Tibial artery (tissue), 4 donors: ENCODE data around the gene TMEM132A.

ENCODE experiments used
- DNase-seq, 2 donors: peaks; one replicate each; pipeline ENCODE4 v3.0.0-alpha.2; 2019
- H3K27ac ChIP-seq, 2 donors: fragments of 200-600 bp; sonication (generic) in 1 of 2; 1 replicate in 1 of 2; 2 replicates in 1 of 2; pipeline ENCODE4 v1.5.1; 2018 to 2019; ENCODE audit warnings: mild to moderate bottlenecking in 1 of 2
- H3K27me3 ChIP-seq, 2 donors: fragments of 200-600 bp; sonication (generic) in 1 of 2; one replicate each; pipeline versions ENCODE4 v1.5.1 to v1.6.0; 2016 to 2019
- H3K36me3 ChIP-seq, 3 donors: fragments of 200-600 bp; sonication (generic) in 2 of 3; one replicate each; pipeline ENCODE4 v1.5.1; 2016 to 2019; ENCODE audit warnings: mild to moderate bottlenecking in 2 of 3
- H3K4me1 ChIP-seq, 4 donors: fragments of 200-600 bp; sonication (generic) in 2 of 4; 1 replicate in 3 of 4; 2 replicates in 1 of 4; pipeline ENCODE4 v1.5.1; 2016 to 2019
- H3K4me3 ChIP-seq, 2 donors: fragments of 200-600 bp; sonication (generic) in 1 of 2; 1 replicate in 1 of 2; 2 replicates in 1 of 2; pipeline ENCODE4 v1.5.1; 2018 to 2019; ENCODE audit warnings: mild to moderate bottlenecking in 2 of 2
- H3K9me3 ChIP-seq, 3 donors: fragments of 200-600 bp; sonication (generic) in 1 of 3; one replicate each; pipeline ENCODE4 v1.5.1; 2016 to 2019
- CTCF ChIP-seq, 2 experiments: fragments of 200-600 bp in 1 of 2; fragments of 450-650 bp in 1 of 2; IDR thresholded peaks; one replicate each; pipeline ENCODE4 v1.5.1; 2017 to 2019; ENCODE audit warnings: antibody characterized with exemption in 2 of 2, mild to moderate bottlenecking in 1 of 2, moderate library complexity in 1 of 2
- intact Hi-C: fragments of 100-400 bp; cut with DNase I; formaldehyde crosslinking; loops from one replicate; pipeline ENCODE4 v1.15.0; 2023; ENCODE audit warnings: low total_unique reads

Gene TMEM132A

GRCh38 chr11:60921259-60921658 lies 3.0 kb upstream of the TMEM132A start:
- TF ChIP-seq CTCF (IDR thresholded peaks at IDR 0.05), result no peak
- Histone ChIP-seq H3K4me1 (peaks cover 0 to 49% (median 29%) of the 10 kb centered on the region in 4 donors), H3K27me3 (peaks cover 0 to 31% of the 10 kb centered on the region in 2 donors), H3K4me3 (no peak overlapping the region), H3K36me3 (peaks cover 35 to 40% (median 38%) of the 10 kb centered on the region in 3 donors), H3K9me3 (no peaks in the 10 kb centered on the region), H3K27ac (no peak overlapping the region)
- DNase-seq, result no peak
- intact Hi-C loops, result loop anchor here (10.0 kb wide), 1 partner anchor 204 kb away; no protein-coding TSS in a partner anchor

- Histone ChIP-seq H3K27ac (no peak overlapping the region), H3K4me3 (no peak overlapping the region), H3K27me3 (peaks cover 0 to 31% of the 10 kb centered on the region in 2 donors), H3K9me3 (no peaks in the 10 kb centered on the region), H3K36me3 (peaks cover 35 to 40% (median 38%) of the 10 kb centered on the region in 3 donors), H3K4me1 (peaks cover 0 to 43% (median 24%) of the 10 kb centered on the region in 4 donors)
- intact Hi-C loops, result loop anchor here (10.0 kb wide), 1 partner anchor 203 kb away; no protein-coding TSS in a partner anchor
- no peak for TF ChIP-seq CTCF (IDR thresholded peaks at IDR 0.05)
- no peak for DNase-seq
Observed at GRCh38 chr11:60921777-60922335, 2.4 kb upstream of the TMEM132A start.

- H3K36me3 ChIP-seq, result peaks cover 35 to 40% (median 38%) of the 10 kb centered on the region in 3 donors
- H3K9me3 ChIP-seq, result no peaks in the 10 kb centered on the region
- no peak for DNase-seq
- no peak overlapping the region for H3K27ac ChIP-seq
- H3K4me3 ChIP-seq, result no peak overlapping the region
- no peak for TF ChIP-seq CTCF (IDR thresholded peaks at IDR 0.05)
- peaks cover 0 to 31% of the 10 kb centered on the region in 2 donors for H3K27me3 ChIP-seq
- intact Hi-C loops, result loop anchor here (10.0 kb wide), 1 partner anchor 202 kb away; no protein-coding TSS in a partner anchor
- H3K4me1 ChIP-seq, result peaks cover 0 to 37% (median 21%) of the 10 kb centered on the region in 4 donors
Observed at GRCh38 chr11:60922906-60923305, 1.4 kb upstream of the TMEM132A start.

GRCh38 chr11:60923326-60923725 lies 934 bp upstream of the TMEM132A start:
- DNase-seq, result no peak
- no peak overlapping the region for H3K27ac ChIP-seq
- H3K27me3 ChIP-seq, result peaks cover 0 to 31% of the 10 kb centered on the region in 2 donors
- no peak overlapping the region for H3K4me3 ChIP-seq
- intact Hi-C loops, result loop anchor here (10.0 kb wide), 1 partner anchor 201 kb away; no protein-coding TSS in a partner anchor
- no peaks in the 10 kb centered on the region for H3K9me3 ChIP-seq
- peaks cover 35 to 40% (median 38%) of the 10 kb centered on the region in 3 donors for H3K36me3 ChIP-seq
- peaks cover 0 to 37% (median 20%) of the 10 kb centered on the region in 4 donors for H3K4me1 ChIP-seq
- no peak for TF ChIP-seq CTCF (IDR thresholded peaks at IDR 0.05)

- H3K27ac ChIP-seq, result no peak overlapping the region
- H3K4me3 ChIP-seq, result no peak overlapping the region
- H3K9me3 ChIP-seq, result no peaks in the 10 kb centered on the region
- no peak for DNase-seq
- peaks cover 0 to 34% (median 20%) of the 10 kb centered on the region in 4 donors for H3K4me1 ChIP-seq
- intact Hi-C loops, result loop anchor here (10.0 kb wide), 1 partner anchor 201 kb away; no protein-coding TSS in a partner anchor
- TF ChIP-seq CTCF (IDR thresholded peaks at IDR 0.05), result no peak
- peaks cover 35 to 40% (median 38%) of the 10 kb centered on the region in 3 donors for H3K36me3 ChIP-seq
- peaks cover 0 to 31% of the 10 kb centered on the region in 2 donors for H3K27me3 ChIP-seq
Observed at GRCh38 chr11:60923800-60924109, 505 bp upstream of the TMEM132A start.
